Activated B cell treated with CpG ODN at 0.5 μM for 24 hours (primary cell): ENCODE measurements around the gene FLRT2. TPM values are rescaled to one million over a fixed set of nuclear protein-coding genes. Genes with fewer than 3 reads are reported as not detected.

ENCODE experiments used
- ATAC-seq: fragments of 200-7000 bp; cut with Tn5 transposase; one replicate; pipeline ENCODE4 v1.10.0; 2021; ENCODE audit warnings: low read depth, mild to moderate bottlenecking, moderate library complexity
- CTCF ChIA-PET: fragments of 350-600 bp; sonication (Branson Sonifier 250); formaldehyde crosslinking; loops from one replicate; lab custom pipeline; 2021; ENCODE audit warnings: antibody characterized with exemption; lab: Charles Lee
- POLR2A ChIA-PET: fragments of 350-600 bp; sonication (Branson Sonifier 250); formaldehyde crosslinking; loops from one replicate; lab custom pipeline; 2021; ENCODE audit warnings: antibody characterized with exemption; lab: Charles Lee
- DNase-seq: peaks from one replicate; pipeline ENCODE4 v3.0.0; 2022
- H3K27ac Mint-ChIP-seq: one replicate; pipeline ENCODE4 v1.8.0; 2020; ENCODE audit warnings: mixed read lengths
- H3K27me3 Mint-ChIP-seq: one replicate; pipeline ENCODE4 v1.8.0; 2021; ENCODE audit warnings: mixed read lengths
- H3K36me3 Mint-ChIP-seq: one replicate; pipeline ENCODE4 v1.8.0; 2021; ENCODE audit warnings: low read depth, mixed read lengths
- H3K4me1 Mint-ChIP-seq: one replicate; pipeline ENCODE4 v1.8.0; 2021; ENCODE audit warnings: mixed read lengths
- H3K4me3 Mint-ChIP-seq: one replicate; pipeline ENCODE4 v1.8.0; 2020; ENCODE audit warnings: mild to moderate bottlenecking, mixed read lengths
- H3K9me3 Mint-ChIP-seq: one replicate; pipeline ENCODE4 v1.8.0; 2020; ENCODE audit warnings: mixed read lengths
- intact Hi-C: fragments of 100-400 bp; cut with micrococcal nuclease; formaldehyde crosslinking; loops from one replicate; pipeline ENCODE4 v1.15.1; 2024
- total RNA-seq: library from RNA; stranded (reverse); gene quantifications from 2 replicates; pipeline ENCODE4 v1.2.3, GENCODE V29; 2022
- TF ChIP-seq, protein P1 (sequence below): fragments of 200-600 bp; IDR thresholded peaks from one replicate; pipeline ENCODE4 v1.8.0; 2022; ENCODE audit warnings: antibody characterized with exemption, mild to moderate bottlenecking

FLRT2 gene, protein sequence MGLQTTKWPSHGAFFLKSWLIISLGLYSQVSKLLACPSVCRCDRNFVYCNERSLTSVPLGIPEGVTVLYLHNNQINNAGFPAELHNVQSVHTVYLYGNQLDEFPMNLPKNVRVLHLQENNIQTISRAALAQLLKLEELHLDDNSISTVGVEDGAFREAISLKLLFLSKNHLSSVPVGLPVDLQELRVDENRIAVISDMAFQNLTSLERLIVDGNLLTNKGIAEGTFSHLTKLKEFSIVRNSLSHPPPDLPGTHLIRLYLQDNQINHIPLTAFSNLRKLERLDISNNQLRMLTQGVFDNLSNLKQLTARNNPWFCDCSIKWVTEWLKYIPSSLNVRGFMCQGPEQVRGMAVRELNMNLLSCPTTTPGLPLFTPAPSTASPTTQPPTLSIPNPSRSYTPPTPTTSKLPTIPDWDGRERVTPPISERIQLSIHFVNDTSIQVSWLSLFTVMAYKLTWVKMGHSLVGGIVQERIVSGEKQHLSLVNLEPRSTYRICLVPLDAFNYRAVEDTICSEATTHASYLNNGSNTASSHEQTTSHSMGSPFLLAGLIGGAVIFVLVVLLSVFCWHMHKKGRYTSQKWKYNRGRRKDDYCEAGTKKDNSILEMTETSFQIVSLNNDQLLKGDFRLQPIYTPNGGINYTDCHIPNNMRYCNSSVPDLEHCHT
- not detected in 2 replicates for total RNA-seq

DNA sequence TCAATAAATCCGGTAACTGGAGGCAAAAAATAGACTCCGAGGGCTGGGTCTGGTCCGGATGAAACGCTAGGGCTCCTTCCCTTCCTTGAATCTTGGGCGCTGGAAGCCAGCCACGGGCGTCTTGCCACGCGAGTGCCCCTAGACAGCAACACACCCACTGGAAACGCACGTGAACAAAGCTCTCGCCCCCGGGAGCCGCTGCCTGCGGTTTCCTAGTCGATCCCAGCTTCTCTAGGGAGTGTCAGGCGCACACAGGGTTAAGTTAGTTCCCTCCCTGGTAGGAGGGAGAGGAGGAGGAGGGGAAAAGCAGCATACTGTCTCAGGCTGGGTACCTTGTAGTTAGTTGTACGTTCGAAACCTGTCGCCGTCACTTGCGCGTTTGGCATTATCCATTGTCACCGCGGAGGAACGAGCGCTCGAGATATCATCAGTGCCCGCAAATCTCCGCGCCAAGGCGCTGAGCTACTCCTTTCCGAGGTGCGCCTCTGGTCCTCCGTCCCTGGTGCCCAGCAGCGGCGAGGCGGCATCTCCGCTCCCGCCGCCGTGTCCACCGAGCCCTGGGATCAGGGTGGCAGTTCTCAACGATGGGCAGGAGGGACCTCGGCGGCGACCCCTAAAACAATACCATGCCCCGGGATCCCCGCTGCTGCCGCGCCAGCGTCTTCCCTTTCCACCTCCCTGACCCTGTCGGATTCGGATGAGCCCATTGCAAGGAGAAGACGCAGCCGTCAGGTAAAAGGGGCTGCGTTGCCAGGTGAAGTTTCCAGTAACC, at the start of gene FLRT2:
Gene FLRT2, plus strand, starts transcription at position 342 of the 772 bp plus-strand sequence. CDS start 91,371 bp downstream, outside the sequence.
- H3K27me3 Mint-ChIP-seq = peaks cover 57% of the 10 kb centered on the region
- H3K4me1 Mint-ChIP-seq = peaks cover 4% of the 10 kb centered on the region
- ChIA-PET CTCF (no interaction called here), POLR2A (no interaction called here)
- intact Hi-C loops = no loop called here
- ATAC-seq (no peak), DNase-seq (no peak)
- H3K27ac Mint-ChIP-seq = no peak within 1 kb of the TSS
- no peak within 1 kb of the TSS for H3K4me3 Mint-ChIP-seq
- H3K9me3 Mint-ChIP-seq = no peaks in the 10 kb centered on the region
- H3K36me3 Mint-ChIP-seq = no peaks in the 10 kb centered on the region
- TF ChIP-seq, protein P1, sequence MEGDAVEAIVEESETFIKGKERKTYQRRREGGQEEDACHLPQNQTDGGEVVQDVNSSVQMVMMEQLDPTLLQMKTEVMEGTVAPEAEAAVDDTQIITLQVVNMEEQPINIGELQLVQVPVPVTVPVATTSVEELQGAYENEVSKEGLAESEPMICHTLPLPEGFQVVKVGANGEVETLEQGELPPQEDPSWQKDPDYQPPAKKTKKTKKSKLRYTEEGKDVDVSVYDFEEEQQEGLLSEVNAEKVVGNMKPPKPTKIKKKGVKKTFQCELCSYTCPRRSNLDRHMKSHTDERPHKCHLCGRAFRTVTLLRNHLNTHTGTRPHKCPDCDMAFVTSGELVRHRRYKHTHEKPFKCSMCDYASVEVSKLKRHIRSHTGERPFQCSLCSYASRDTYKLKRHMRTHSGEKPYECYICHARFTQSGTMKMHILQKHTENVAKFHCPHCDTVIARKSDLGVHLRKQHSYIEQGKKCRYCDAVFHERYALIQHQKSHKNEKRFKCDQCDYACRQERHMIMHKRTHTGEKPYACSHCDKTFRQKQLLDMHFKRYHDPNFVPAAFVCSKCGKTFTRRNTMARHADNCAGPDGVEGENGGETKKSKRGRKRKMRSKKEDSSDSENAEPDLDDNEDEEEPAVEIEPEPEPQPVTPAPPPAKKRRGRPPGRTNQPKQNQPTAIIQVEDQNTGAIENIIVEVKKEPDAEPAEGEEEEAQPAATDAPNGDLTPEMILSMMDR = no peak

DNA sequence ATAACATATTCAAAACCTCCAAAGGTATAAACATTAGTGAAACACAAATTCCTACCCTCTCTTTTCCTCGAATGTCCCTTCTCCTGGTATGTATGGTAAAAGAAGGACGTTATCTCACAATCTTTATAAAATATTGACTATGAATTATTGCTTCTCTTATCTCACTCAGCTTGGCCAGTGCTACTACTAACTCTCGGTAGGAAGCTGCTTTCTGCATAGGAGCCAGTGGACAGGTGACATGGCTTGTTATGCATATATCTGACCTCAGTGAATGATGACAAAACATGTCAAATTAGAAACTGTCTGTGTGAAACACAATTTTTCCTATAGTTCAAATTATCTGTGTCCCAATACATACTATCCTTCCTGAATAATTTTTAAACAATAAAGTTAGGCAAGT, 48.5 kb upstream of the FLRT2 start:
- TF ChIP-seq, protein P1 = no peak
- Mint-ChIP-seq H3K36me3 (no peaks in the 10 kb centered on the region), H3K27ac (no peak overlapping the region), H3K27me3 (no peaks in the 10 kb centered on the region), H3K4me1 (no peaks in the 10 kb centered on the region), H3K4me3 (no peak overlapping the region), H3K9me3 (peaks cover 4% of the 10 kb centered on the region)
- intact Hi-C loops = no loop called here
- no peak for DNase-seq
- POLR2A ChIA-PET = no interaction called here
- no peak for ATAC-seq
- CTCF ChIA-PET = no interaction called here

DNA sequence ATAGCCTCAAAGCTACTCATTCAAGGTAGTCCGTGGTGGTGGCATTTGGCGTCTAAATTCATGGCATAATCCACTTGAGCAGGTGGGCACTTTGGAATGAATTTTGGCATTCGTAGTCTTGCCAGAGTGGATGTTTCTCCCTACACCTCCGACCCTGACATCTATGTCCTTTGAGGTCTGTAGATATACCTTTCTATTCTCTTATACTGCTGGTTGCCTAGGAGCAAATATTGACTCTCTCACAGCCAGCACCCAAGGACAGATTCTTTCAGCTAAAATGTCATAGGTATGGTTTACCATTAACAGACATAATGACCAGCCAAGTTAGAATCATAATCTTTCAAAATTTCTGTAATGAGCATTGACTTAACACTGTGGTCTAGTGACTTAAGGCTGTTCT, 47.4 kb upstream of the FLRT2 start:
- TF ChIP-seq, protein P1 = no peak
- DNase-seq (no peak), ATAC-seq (no peak)
- ChIA-PET CTCF (no interaction called here), POLR2A (no interaction called here)
- Mint-ChIP-seq H3K27me3 (no peaks in the 10 kb centered on the region), H3K36me3 (no peaks in the 10 kb centered on the region), H3K9me3 (peaks cover 4% of the 10 kb centered on the region), H3K4me3 (no peak overlapping the region), H3K27ac (no peak overlapping the region), H3K4me1 (no peaks in the 10 kb centered on the region)
- intact Hi-C loops = no loop called here

GRCh38 chr14:85483037-85483436, 46.9 kb upstream of the FLRT2 start:
- H3K9me3 Mint-ChIP-seq = peaks cover 4% of the 10 kb centered on the region
- CTCF ChIA-PET = no interaction called here
- TF ChIP-seq, protein P1 = no peak

DNA sequence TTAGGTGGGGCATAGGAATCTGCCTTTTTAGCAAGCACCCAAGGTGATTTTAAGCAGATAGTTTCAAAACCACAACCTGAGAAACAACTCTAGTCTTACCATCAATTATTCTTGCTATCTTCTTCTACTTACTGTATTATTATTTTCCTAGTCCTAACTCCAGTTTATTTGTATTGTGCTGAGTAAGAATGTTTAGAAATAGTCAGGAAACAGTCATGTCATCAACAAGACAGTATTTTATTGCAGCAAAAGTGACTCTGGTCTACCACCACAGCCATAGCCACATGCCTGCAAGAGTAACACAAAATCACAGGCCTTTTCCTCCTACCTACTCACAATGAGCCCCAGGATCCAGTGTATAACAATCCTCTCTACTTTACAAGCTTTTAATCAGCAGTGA, 46.3 kb upstream of the FLRT2 start:
- H3K27ac Mint-ChIP-seq = no peak overlapping the region
- CTCF ChIA-PET = no interaction called here
- DNase-seq (no peak), ATAC-seq (no peak)
- H3K4me3 Mint-ChIP-seq = no peak overlapping the region
- POLR2A ChIA-PET = no interaction called here
- TF ChIP-seq, protein P1 = no peak
- intact Hi-C loops = no loop called here
- no peaks in the 10 kb centered on the region for H3K36me3 Mint-ChIP-seq
- H3K9me3 Mint-ChIP-seq = peaks cover 4% of the 10 kb centered on the region
- no peaks in the 10 kb centered on the region for H3K27me3 Mint-ChIP-seq
- H3K4me1 Mint-ChIP-seq = no peaks in the 10 kb centered on the region

More at GRCh38 chr14:85483037-85483436, 46.9 kb upstream of the FLRT2 start:
- Mint-ChIP-seq H3K27ac (no peak overlapping the region), H3K4me1 (no peaks in the 10 kb centered on the region), H3K27me3 (no peaks in the 10 kb centered on the region), H3K4me3 (no peak overlapping the region), H3K36me3 (no peaks in the 10 kb centered on the region)
- POLR2A ChIA-PET = no interaction called here
- intact Hi-C loops = no loop called here
- no peak for ATAC-seq
- no peak for DNase-seq
